HEK293 (cell line): ENCODE data around the gene KIF17.

Experiments
- BCL11A ChIP-seq: fragments of 450-650 bp; formaldehyde crosslinking; IDR thresholded peaks from 2 replicates; pipeline ENCODE4 v1.5.1; 2016; ENCODE audit warnings: low read depth, missing biosample characterization, missing genetic modification characterization
- CTCF ChIP-seq: fragments of 450-650 bp; formaldehyde crosslinking; IDR thresholded peaks from 2 replicates; pipeline ENCODE4 v1.5.1; 2016; ENCODE audit warnings: missing biosample characterization, missing genetic modification characterization
- KLF1 ChIP-seq: fragments of 450-650 bp; formaldehyde crosslinking; IDR thresholded peaks from 2 replicates; pipeline ENCODE4 v1.5.1; 2016; ENCODE audit warnings: missing biosample characterization, missing genetic modification characterization
- TRIM28 ChIP-seq: IDR thresholded peaks from 2 replicates; pipeline ENCODE4 v1.6.1; 2011; ENCODE audit warnings: low read length, control low read depth, borderline replicate concordance
- ZBTB44 ChIP-seq: fragments of 450-650 bp; IDR thresholded peaks from 2 replicates; pipeline ENCODE4 v1.5.1; 2018; ENCODE audit warnings: missing biosample characterization, mild to moderate bottlenecking, missing genetic modification characterization
- ZBTB7A ChIP-seq: fragments of 450-650 bp; formaldehyde crosslinking; IDR thresholded peaks from 2 replicates; pipeline ENCODE4 v1.5.1; 2016; ENCODE audit warnings: low read depth, missing biosample characterization, missing genetic modification characterization
- ZNF146 ChIP-seq: fragments of 450-650 bp; formaldehyde crosslinking; IDR thresholded peaks from 2 replicates; pipeline ENCODE4 v1.5.1; 2016; ENCODE audit warnings: missing biosample characterization, missing genetic modification characterization
- ZNF362 ChIP-seq: fragments of 450-650 bp; formaldehyde crosslinking; IDR thresholded peaks from 2 replicates; pipeline ENCODE4 v1.5.1; 2016; ENCODE audit warnings: missing biosample characterization, missing genetic modification characterization
- ZNF423 ChIP-seq: fragments of 450-650 bp; formaldehyde crosslinking; IDR thresholded peaks from 2 replicates; pipeline ENCODE4 v1.5.1; 2016; ENCODE audit warnings: missing biosample characterization, missing genetic modification characterization
- ZNF426 ChIP-seq: fragments of 450-650 bp; formaldehyde crosslinking; IDR thresholded peaks from 2 replicates; pipeline ENCODE4 v1.5.1; 2017; ENCODE audit warnings: missing biosample characterization, missing genetic modification characterization, mild to moderate bottlenecking, inconsistent platforms, moderate library complexity
- ZNF521 ChIP-seq: fragments of 450-650 bp; formaldehyde crosslinking; IDR thresholded peaks from 2 replicates; pipeline ENCODE4 v1.5.1; 2017; ENCODE audit warnings: missing biosample characterization, mild to moderate bottlenecking, missing genetic modification characterization
- ZNF610 ChIP-seq: fragments of 450-650 bp; formaldehyde crosslinking; IDR thresholded peaks from 2 replicates; pipeline ENCODE4 v1.5.1; 2016; ENCODE audit warnings: missing biosample characterization, missing genetic modification characterization, borderline replicate concordance
- ZNF792 ChIP-seq: fragments of 450-650 bp; formaldehyde crosslinking; IDR thresholded peaks from 2 replicates; pipeline ENCODE4 v1.5.1; 2016; ENCODE audit warnings: missing biosample characterization, missing genetic modification characterization
- TF ChIP-seq, protein P1 (sequence below): fragments of 450-650 bp; formaldehyde crosslinking; IDR thresholded peaks from 2 replicates; pipeline ENCODE4 v1.5.1; 2016; ENCODE audit warnings: missing biosample characterization, missing genetic modification characterization

DNA sequence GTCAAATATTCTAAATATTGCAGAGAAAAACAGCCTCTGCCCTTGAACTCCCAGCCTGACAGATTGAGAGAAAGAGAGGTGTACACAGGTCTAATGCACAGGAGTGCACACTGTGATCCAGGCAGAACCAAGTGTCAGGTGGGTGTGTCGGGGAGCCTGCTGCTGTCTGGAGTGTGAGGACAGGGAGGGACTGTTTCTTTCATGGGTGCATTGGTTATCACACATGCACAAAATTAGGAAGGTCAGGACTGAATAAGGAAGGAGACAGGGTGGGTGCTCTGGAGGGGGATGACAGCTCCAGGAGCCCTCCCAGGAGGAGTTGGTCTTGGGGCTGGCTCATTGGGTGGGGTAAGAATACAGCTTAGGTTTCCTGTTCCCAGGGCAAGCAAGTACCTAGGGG is 97.8 kb downstream of the KIF17 start:
- TF ChIP-seq CTCF (tag by site-specific recombination) (no peak), ZNF521 (tag by site-specific recombination) (no peak), ZNF362 (tag by site-specific recombination) (no peak), KLF1 (no peak), ZBTB7A (tag by site-specific recombination) (no peak), ZNF792 (tag by site-specific recombination) (no peak), ZNF610 (tag by site-specific recombination) (no peak), BCL11A (no peak), ZNF146 (tag by site-specific recombination) (no peak), ZNF423 (tag by site-specific recombination) (no peak), TRIM28 (no peak), ZBTB44 (tag by site-specific recombination) (no peak), ZNF426 (tag by site-specific recombination) (no peak)
- TF ChIP-seq, protein P1, sequence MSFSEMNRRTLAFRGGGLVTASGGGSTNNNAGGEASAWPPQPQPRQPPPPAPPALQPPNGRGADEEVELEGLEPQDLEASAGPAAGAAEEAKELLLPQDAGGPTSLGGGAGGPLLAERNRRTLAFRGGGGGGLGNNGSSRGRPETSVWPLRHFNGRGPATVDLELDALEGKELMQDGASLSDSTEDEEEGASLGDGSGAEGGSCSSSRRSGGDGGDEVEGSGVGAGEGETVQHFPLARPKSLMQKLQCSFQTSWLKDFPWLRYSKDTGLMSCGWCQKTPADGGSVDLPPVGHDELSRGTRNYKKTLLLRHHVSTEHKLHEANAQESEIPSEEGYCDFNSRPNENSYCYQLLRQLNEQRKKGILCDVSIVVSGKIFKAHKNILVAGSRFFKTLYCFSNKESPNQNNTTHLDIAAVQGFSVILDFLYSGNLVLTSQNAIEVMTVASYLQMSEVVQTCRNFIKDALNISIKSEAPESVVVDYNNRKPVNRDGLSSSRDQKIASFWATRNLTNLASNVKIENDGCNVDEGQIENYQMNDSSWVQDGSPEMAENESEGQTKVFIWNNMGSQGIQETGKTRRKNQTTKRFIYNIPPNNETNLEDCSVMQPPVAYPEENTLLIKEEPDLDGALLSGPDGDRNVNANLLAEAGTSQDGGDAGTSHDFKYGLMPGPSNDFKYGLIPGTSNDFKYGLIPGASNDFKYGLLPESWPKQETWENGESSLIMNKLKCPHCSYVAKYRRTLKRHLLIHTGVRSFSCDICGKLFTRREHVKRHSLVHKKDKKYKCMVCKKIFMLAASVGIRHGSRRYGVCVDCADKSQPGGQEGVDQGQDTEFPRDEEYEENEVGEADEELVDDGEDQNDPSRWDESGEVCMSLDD = no peak
